SK-N-SH treated with all-trans-retinoic acid at 6 μM for 48 hours (cell line): ENCODE data around the gene TTBK1.

Source experiments
- ATAC-seq: fragments of 200-7000 bp; cut with Tn5 transposase; 3 replicates; pipeline ENCODE4 v1.9.1; 2020; ENCODE audit warnings: mild to moderate bottlenecking, moderate library complexity
- ARNTL ChIP-seq: fragments of 450-650 bp; formaldehyde crosslinking; IDR thresholded peaks from 2 replicates; pipeline ENCODE4 v1.5.0; 2020; ENCODE audit warnings: low read depth, mild to moderate bottlenecking, moderate library complexity, borderline replicate concordance
- BACH2 ChIP-seq: fragments of 250-450 bp; sonication (Bioruptor Pico); IDR thresholded peaks from 2 replicates; pipeline ENCODE4 v1.9.0; 2021; ENCODE audit warnings: mild to moderate bottlenecking, borderline replicate concordance
- ESRRG ChIP-seq: fragments of 250-450 bp; sonication (Bioruptor Pico); IDR thresholded peaks from 2 replicates; pipeline ENCODE4 v1.6.1; 2021; ENCODE audit warnings: mild to moderate bottlenecking
- GLIS3 ChIP-seq: fragments of 250-450 bp; sonication (Bioruptor Pico); IDR thresholded peaks from 2 replicates; pipeline ENCODE4 v1.5.0; 2020; ENCODE audit warnings: mild to moderate bottlenecking, moderate library complexity
- ISL1 ChIP-seq: fragments of 250-450 bp; sonication (Bioruptor Pico); IDR thresholded peaks from 2 replicates; pipeline ENCODE4 v2.1.2; 2022; ENCODE audit warnings: mild to moderate bottlenecking, moderate library complexity
- OSR1 ChIP-seq: fragments of 250-450 bp; sonication (Bioruptor Pico); IDR thresholded peaks from 2 replicates; pipeline ENCODE4 v1.8.0; 2022; ENCODE audit warnings: moderate library complexity, mild to moderate bottlenecking, inconsistent platforms
- RARB ChIP-seq: fragments of 250-450 bp; sonication (Bioruptor Pico); IDR thresholded peaks from 2 replicates; pipeline ENCODE4 v1.8.0; 2021; ENCODE audit warnings: mild to moderate bottlenecking, moderate library complexity
- SNAI2 ChIP-seq: fragments of 250-450 bp; sonication (Bioruptor Pico); IDR thresholded peaks from 2 replicates; pipeline ENCODE4 v1.5.0; 2020; ENCODE audit warnings: mild to moderate bottlenecking, moderate library complexity
- TCF4 ChIP-seq: fragments of 250-450 bp; sonication (Bioruptor Pico); IDR thresholded peaks from 2 replicates; pipeline ENCODE4 v1.8.0; 2021; ENCODE audit warnings: mild to moderate bottlenecking, moderate library complexity, borderline replicate concordance
- TOX ChIP-seq: fragments of 250-450 bp; sonication (Bioruptor Pico); IDR thresholded peaks from 2 replicates; pipeline ENCODE4 v1.8.0; 2021; ENCODE audit warnings: mild to moderate bottlenecking, moderate library complexity, borderline replicate concordance
- ZFP3 ChIP-seq: fragments of 250-450 bp; sonication (Bioruptor Pico); IDR thresholded peaks from 2 replicates; pipeline ENCODE4 v1.5.0; 2020; ENCODE audit warnings: mild to moderate bottlenecking, moderate library complexity
- ZFP30 ChIP-seq: fragments of 450-650 bp; formaldehyde crosslinking; IDR thresholded peaks from 2 replicates; pipeline ENCODE4 v1.5.0; 2022; ENCODE audit warnings: mild to moderate bottlenecking, moderate library complexity
- ZNF565 ChIP-seq: fragments of 450-650 bp; formaldehyde crosslinking; conservative IDR thresholded peaks from 2 replicates; pipeline ENCODE4 v1.5.0; 2020; ENCODE audit warnings: low read depth, mild to moderate bottlenecking, moderate library complexity
- ZNF70 ChIP-seq: fragments of 450-650 bp; formaldehyde crosslinking; IDR thresholded peaks from 2 replicates; pipeline ENCODE4 v1.5.0; 2020; ENCODE audit warnings: mild to moderate bottlenecking, moderate library complexity
- ZNF8 ChIP-seq: fragments of 450-650 bp; formaldehyde crosslinking; IDR thresholded peaks from 2 replicates; pipeline ENCODE4 v1.5.0; 2020; ENCODE audit warnings: mild to moderate bottlenecking, moderate library complexity
- TF ChIP-seq, protein P1 (sequence below): fragments of 250-450 bp; sonication (Bioruptor Pico); IDR thresholded peaks from 2 replicates; pipeline ENCODE4 v1.8.0; 2021; ENCODE audit warnings: low read depth, mild to moderate bottlenecking, moderate library complexity, borderline replicate concordance
- TF ChIP-seq, protein P2 (sequence below): fragments of 250-450 bp; sonication (Bioruptor Pico); IDR thresholded peaks from 2 replicates; pipeline ENCODE4 v1.5.1; 2020; ENCODE audit warnings: low read depth, mild to moderate bottlenecking, moderate library complexity
- TF ChIP-seq, protein P3 (sequence below): fragments of 250-450 bp; sonication (Bioruptor Pico); IDR thresholded peaks from 2 replicates; pipeline ENCODE4 v1.5.1; 2021; ENCODE audit warnings: mild to moderate bottlenecking, moderate library complexity
- TF ChIP-seq, protein P4 (sequence below): fragments of 250-450 bp; sonication (Bioruptor Pico); IDR thresholded peaks from 2 replicates; pipeline ENCODE4 v1.8.0; 2020; ENCODE audit warnings: mild to moderate bottlenecking, moderate library complexity, borderline replicate concordance

TTBK1 gene

DNA sequence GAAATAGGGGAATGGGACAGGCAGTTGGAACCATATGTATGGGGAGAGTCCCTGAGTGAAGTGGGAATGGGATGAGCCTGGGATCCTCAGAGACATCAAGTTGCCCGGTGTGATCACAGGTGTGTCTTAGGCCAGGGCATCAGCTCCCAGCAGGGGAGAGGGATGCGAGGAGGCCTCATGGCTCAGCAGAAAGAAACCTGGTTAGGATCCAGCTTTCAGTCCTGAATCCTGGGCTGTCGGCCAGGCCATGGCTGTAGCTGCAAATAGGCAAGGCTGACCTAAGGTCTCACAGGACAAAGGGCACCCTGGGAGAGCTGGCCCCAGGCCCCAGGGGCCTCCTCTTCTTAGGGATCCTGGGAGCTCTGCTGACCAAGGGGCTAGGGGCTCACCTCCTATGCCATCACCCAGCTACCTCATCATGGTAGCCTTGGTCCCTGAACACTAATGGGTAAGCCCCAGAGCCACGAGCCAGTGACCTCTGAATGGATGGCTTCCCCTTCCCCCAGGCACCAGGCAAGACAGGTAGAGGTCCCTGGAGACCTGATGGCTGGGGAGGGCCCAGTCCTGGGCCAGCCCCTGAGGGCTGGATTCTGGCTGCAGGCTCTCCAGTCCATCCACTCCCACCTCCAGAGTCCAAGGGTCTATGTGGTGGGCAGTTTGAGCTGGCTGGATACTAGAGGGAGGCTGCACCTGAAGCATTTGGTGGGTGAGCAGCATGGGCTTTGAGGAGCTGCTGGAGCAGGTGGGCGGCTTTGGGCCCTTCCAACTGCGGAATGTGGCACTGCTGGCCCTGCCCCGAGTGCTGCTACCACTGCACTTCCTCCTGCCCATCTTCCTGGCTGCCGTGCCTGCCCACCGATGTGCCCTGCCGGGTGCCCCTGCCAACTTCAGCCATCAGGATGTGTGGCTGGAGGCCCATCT lies 54.6 kb downstream of the TTBK1 start, which contains the start of gene SLC22A7:
Gene SLC22A7, plus strand, starts transcription at position 617 of the 921 bp plus-strand sequence. Its CDS starts 99 bp downstream, at position 716.
- ATAC-seq = no peak; the same call in 2 of the 3 replicates
- TF ChIP-seq ZNF70 = no peak
- TF ChIP-seq, protein P1, sequence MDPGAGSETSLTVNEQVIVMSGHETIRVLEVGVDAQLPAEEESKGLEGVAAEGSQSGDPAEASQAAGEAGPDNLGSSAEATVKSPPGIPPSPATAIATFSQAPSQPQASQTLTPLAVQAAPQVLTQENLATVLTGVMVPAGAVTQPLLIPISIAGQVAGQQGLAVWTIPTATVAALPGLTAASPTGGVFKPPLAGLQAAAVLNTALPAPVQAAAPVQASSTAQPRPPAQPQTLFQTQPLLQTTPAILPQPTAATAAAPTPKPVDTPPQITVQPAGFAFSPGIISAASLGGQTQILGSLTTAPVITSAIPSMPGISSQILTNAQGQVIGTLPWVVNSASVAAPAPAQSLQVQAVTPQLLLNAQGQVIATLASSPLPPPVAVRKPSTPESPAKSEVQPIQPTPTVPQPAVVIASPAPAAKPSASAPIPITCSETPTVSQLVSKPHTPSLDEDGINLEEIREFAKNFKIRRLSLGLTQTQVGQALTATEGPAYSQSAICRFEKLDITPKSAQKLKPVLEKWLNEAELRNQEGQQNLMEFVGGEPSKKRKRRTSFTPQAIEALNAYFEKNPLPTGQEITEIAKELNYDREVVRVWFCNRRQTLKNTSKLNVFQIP = no peak
- TF ChIP-seq SNAI2 (CRISPR knock-in tag) = no peak
- TF ChIP-seq, protein P2, sequence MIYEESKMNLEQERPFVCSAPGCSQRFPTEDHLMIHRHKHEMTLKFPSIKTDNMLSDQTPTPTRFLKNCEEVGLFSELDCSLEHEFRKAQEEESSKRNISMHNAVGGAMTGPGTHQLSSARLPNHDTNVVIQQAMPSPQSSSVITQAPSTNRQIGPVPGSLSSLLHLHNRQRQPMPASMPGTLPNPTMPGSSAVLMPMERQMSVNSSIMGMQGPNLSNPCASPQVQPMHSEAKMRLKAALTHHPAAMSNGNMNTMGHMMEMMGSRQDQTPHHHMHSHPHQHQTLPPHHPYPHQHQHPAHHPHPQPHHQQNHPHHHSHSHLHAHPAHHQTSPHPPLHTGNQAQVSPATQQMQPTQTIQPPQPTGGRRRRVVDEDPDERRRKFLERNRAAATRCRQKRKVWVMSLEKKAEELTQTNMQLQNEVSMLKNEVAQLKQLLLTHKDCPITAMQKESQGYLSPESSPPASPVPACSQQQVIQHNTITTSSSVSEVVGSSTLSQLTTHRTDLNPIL (CRISPR knock-in tag) = no peak
- no peak for TF ChIP-seq ZFP30 (CRISPR knock-in tag)
- TF ChIP-seq OSR1 (CRISPR knock-in tag) = no peak
- no peak for TF ChIP-seq ZNF8
- no peak for TF ChIP-seq BACH2 (CRISPR knock-in tag)
- no peak for TF ChIP-seq ZFP3 (CRISPR knock-in tag)
- no peak for TF ChIP-seq RARB (CRISPR knock-in tag)
- TF ChIP-seq ISL1 (CRISPR knock-in tag) = no peak
- TF ChIP-seq, protein P3, sequence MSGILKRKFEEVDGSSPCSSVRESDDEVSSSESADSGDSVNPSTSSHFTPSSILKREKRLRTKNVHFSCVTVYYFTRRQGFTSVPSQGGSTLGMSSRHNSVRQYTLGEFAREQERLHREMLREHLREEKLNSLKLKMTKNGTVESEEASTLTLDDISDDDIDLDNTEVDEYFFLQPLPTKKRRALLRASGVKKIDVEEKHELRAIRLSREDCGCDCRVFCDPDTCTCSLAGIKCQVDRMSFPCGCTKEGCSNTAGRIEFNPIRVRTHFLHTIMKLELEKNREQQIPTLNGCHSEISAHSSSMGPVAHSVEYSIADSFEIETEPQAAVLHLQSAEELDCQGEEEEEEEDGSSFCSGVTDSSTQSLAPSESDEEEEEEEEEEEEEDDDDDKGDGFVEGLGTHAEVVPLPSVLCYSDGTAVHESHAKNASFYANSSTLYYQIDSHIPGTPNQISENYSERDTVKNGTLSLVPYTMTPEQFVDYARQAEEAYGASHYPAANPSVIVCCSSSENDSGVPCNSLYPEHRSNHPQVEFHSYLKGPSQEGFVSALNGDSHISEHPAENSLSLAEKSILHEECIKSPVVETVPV (CRISPR knock-in tag) = no peak
- TF ChIP-seq, protein P4, sequence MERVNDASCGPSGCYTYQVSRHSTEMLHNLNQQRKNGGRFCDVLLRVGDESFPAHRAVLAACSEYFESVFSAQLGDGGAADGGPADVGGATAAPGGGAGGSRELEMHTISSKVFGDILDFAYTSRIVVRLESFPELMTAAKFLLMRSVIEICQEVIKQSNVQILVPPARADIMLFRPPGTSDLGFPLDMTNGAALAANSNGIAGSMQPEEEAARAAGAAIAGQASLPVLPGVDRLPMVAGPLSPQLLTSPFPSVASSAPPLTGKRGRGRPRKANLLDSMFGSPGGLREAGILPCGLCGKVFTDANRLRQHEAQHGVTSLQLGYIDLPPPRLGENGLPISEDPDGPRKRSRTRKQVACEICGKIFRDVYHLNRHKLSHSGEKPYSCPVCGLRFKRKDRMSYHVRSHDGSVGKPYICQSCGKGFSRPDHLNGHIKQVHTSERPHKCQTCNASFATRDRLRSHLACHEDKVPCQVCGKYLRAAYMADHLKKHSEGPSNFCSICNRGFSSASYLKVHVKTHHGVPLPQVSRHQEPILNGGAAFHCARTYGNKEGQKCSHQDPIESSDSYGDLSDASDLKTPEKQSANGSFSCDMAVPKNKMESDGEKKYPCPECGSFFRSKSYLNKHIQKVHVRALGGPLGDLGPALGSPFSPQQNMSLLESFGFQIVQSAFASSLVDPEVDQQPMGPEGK = no peak
- TF ChIP-seq TOX (CRISPR knock-in tag) = no peak
- no peak for TF ChIP-seq GLIS3
- no peak for TF ChIP-seq ZNF565 (CRISPR knock-in tag)
- TF ChIP-seq ARNTL (CRISPR knock-in tag) = no peak

DNA sequence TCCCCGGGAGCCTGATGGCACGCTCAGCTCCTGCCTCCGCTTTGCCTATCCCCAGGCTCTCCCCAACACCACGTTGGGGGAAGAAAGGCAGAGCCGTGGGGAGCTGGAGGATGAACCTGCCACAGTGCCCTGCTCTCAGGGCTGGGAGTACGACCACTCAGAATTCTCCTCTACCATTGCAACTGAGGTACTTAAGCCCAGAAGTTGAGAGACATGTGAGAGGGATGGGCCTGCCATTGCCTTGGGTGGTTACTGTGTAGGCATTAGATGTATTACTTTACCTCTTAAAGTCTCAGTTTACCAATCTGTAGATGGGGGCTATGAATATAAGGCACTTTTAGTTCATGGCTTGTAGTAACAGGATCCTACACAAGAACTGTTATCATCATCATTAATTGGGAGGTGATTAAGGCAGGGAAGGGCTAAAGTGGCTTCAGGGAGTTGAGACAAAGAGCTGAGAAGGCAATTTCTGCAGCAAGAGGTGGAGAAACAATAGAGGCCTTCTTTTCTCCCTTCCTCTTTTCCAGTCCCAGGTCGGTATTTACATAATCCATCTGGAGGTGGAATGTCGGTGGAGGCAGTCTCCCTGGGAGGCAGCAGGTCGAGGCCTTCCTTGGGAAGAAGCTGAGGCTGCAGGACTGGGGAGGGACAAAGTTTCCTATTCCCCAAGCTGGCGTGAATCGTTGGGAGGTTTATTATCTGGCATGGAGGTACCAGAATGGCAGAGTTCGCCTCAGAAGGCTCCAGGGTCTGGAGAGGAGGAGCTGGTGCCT lies 55.5 kb downstream of the TTBK1 start:
- no peak for ATAC-seq

More for the DNA sequence above, 55.5 kb downstream of the TTBK1 start:
- TF ChIP-seq RARB (CRISPR knock-in tag) (no peak), ESRRG (CRISPR knock-in tag) (no peak), ISL1 (CRISPR knock-in tag) (no peak), TCF4 (CRISPR knock-in tag) (no peak)
- TF ChIP-seq, protein P1 = no peak
- TF ChIP-seq, protein P4 = no peak
- TF ChIP-seq, all 23 proteins: peak for 0
